Measurements from ENCODE around the gene SHPK. TPM values are rescaled to one million over a fixed set of nuclear protein-coding genes. Genes with fewer than 3 reads are reported as not detected.

Gene SHPK
- total and polyA plus RNA-seq, 9 of the 15 experiments (the other 6 are each of a cell fraction or from before 2014, with no cell fraction given), result 2.5 to 16.3 (median 11.8) TPM

GRCh38 chr17:3636154-3636907 is at the start of gene SHPK, which contains the start of gene CTNS (continued):
- peak; percentile 61 for TF ChIP-seq MGA (IDR thresholded peaks at IDR 0.05)
- no peak for TF ChIP-seq SRSF1 (IDR thresholded peaks at IDR 0.05; ENCODE audit: low read depth, low read length)
- no peak for TF ChIP-seq ZNF77 (CRISPR knock-in tag; IDR thresholded peaks at IDR 0.05)
- TF ChIP-seq HNRNPUL1 (IDR thresholded peaks at IDR 0.05; ENCODE audit: low read length), result no peak
- TF ChIP-seq ZNF778 (CRISPR knock-in tag; IDR thresholded peaks at IDR 0.05), result no peak
- TF ChIP-seq GTF2F1 (IDR thresholded peaks at IDR 0.05; ENCODE audit: low read depth, low read length), result no peak
- TF ChIP-seq HSF4 (CRISPR knock-in tag; IDR thresholded peaks at IDR 0.05; ENCODE audit: borderline replicate concordance), result no peak
- TF ChIP-seq ZSCAN32 (CRISPR knock-in tag; IDR thresholded peaks at IDR 0.05), result no peak
- peak in 1 of 2 experiments; percentile 86 for TF ChIP-seq AFF1 (IDR thresholded peaks at IDR 0.05; ENCODE audit: low read depth in 1 of 2, partially characterized antibody in 2 of 2)
- no peak for TF ChIP-seq ZNF444 (CRISPR knock-in tag; IDR thresholded peaks at IDR 0.05)
- TF ChIP-seq PHB2 (IDR thresholded peaks at IDR 0.05; ENCODE audit: low read depth), result no peak
- TF ChIP-seq KLF16 (IDR thresholded peaks at IDR 0.05), result no peak
- TF ChIP-seq NUFIP1 (IDR thresholded peaks at IDR 0.05; ENCODE audit: partially characterized antibody), result no peak
- TF ChIP-seq SMARCA4 (IDR thresholded peaks at IDR 0.05), result no peak

All from K562 (cell line).